ENCODE data around the gene C19orf18.

- no peak for TF ChIP-seq SMC3 (conservative IDR thresholded peaks at IDR 0.05; ENCODE audit: poor library complexity)
- no peak for TF ChIP-seq CTCF (IDR thresholded peaks at IDR 0.05; ENCODE audit: poor library complexity, severe bottlenecking)
These were observed 47.9 kb upstream of the C19orf18 start for GRCh38 chr19:58022283-58022660.

Data from neural cell (in vitro differentiated cells).